Smooth muscle cell (in vitro differentiated cells): ENCODE results near the gene RYR2. TPM values are rescaled to one million over a fixed set of nuclear protein-coding genes. Genes with fewer than 3 reads are reported as not detected.

Experiments
- DNase-seq: peaks from one replicate; lab custom pipeline; 2025; ENCODE audit not compliant: unreplicated experiment; lab: John Stamatoyannopoulos, UW
- H2AFZ ChIP-seq: fragments of 200-600 bp; sonication (generic); 2 replicates; pipeline ENCODE4 v1.6.0; 2016; ENCODE audit warnings: antibody characterized with exemption, low read depth, mild to moderate bottlenecking
- H3F3A ChIP-seq: fragments of 200-600 bp; sonication (generic); 2 replicates; pipeline ENCODE4 v1.6.0; 2017; ENCODE audit warnings: antibody characterized with exemption, low read depth
- H3K27ac ChIP-seq: fragments of 200-600 bp; sonication (generic); 2 replicates; pipeline ENCODE4 v1.5.1; 2016; ENCODE audit warnings: low read depth, mild to moderate bottlenecking
- H3K27me3 ChIP-seq: fragments of 200-600 bp; sonication (generic); 2 replicates; pipeline ENCODE4 v1.6.1; 2016; ENCODE audit warnings: low read depth, mild to moderate bottlenecking
- H3K36me3 ChIP-seq: fragments of 200-600 bp; sonication (generic); 2 replicates; pipeline ENCODE4 v1.5.1; 2016; ENCODE audit warnings: low read depth
- H3K4me1 ChIP-seq: fragments of 200-600 bp; sonication (generic); 2 replicates; pipeline ENCODE4 v1.5.1; 2016; ENCODE audit warnings: low read depth
- H3K4me2 ChIP-seq: fragments of 200-600 bp; sonication (generic); 2 replicates; pipeline ENCODE4 v1.6.0; 2016; ENCODE audit warnings: mild to moderate bottlenecking
- H3K4me3 ChIP-seq: fragments of 200-600 bp; sonication (generic); 2 replicates; pipeline ENCODE4 v1.5.1; 2016; ENCODE audit warnings: mild to moderate bottlenecking
- H3K79me2 ChIP-seq: fragments of 200-600 bp; sonication (generic); 2 replicates; pipeline ENCODE4 v1.6.0; 2016; ENCODE audit warnings: low read depth, mild to moderate bottlenecking
- H3K9ac ChIP-seq: fragments of 200-600 bp; sonication (generic); 2 replicates; pipeline ENCODE4 v1.6.0; 2016; ENCODE audit warnings: low read depth
- H3K9me3 ChIP-seq: fragments of 200-600 bp; sonication (generic); replicated peaks from 2 replicates; pipeline ENCODE4 v1.5.1; 2016; ENCODE audit warnings: low read depth
- H4K20me1 ChIP-seq: fragments of 200-600 bp; sonication (generic); 2 replicates; pipeline ENCODE4 v1.6.0; 2016; ENCODE audit warnings: low read depth
- CTCF ChIP-seq: fragments of 200-600 bp; sonication (generic); IDR thresholded peaks from 2 replicates; pipeline ENCODE4 v1.5.1; 2017; ENCODE audit warnings: borderline replicate concordance, mild to moderate bottlenecking, antibody characterized with exemption; ENCODE audit not compliant: insufficient read depth, poor library complexity, severe bottlenecking
- WGBS: methylation state at CpG from one replicate; pipeline ENCODE4 v1.1.7; 2016; ENCODE audit warnings: low lambda C conversion rate; 5-methylcytosine and 5-hydroxymethylcytosine counted together
- polyA plus RNA-seq: library from polyadenylated mRNA; unstranded; fragments of >200 nt; fragmentation: Nextera tagmentation; extraction: Ambion mirVana; gene quantifications from 2 replicates; pipeline ENCODE4 v1.2.1, GENCODE V29; 2016
- total RNA-seq: library from RNA; depleted of rRNA; stranded (reverse); fragments of >200 nt; gene quantifications from 2 replicates; pipeline ENCODE4 v1.2.3, GENCODE V29; 2014

Gene RYR2
- total and polyA plus RNA-seq, 2 experiments from 2014 or later: 0.09 TPM; not detected in 1

- Histone ChIP-seq H3K36me3 (no peaks in the 10 kb centered on the region), H4K20me1 (no peaks in the 10 kb centered on the region), H3K9me3 (no peaks in the 10 kb centered on the region), H3F3A (no peaks in the 10 kb centered on the region), H3K4me1 (no peaks in the 10 kb centered on the region), H2AFZ (no peak overlapping the region), H3K27ac (no peak overlapping the region), H3K4me2 (no peak overlapping the region), H3K4me3 (no peak overlapping the region), H3K9ac (no peak overlapping the region), H3K27me3 (no peaks in the 10 kb centered on the region), H3K79me2 (no peaks in the 10 kb centered on the region)
- DNase-seq: no peak
- no peak for TF ChIP-seq CTCF
- WGBS: 90% methylated on average over 4 of the region's 4 CpGs
Observed at GRCh38 chr1:237204841-237205240, 162.9 kb downstream of the RYR2 start.

GRCh38 chr1:237205400-237206064 is 163.5 kb downstream of the RYR2 start:
- H3K9ac ChIP-seq: no peak overlapping the region
- 80% methylated on average over 14 of the region's 14 CpGs for WGBS
- no peaks in the 10 kb centered on the region for H3K79me2 ChIP-seq
- no peaks in the 10 kb centered on the region for H4K20me1 ChIP-seq
- H3F3A ChIP-seq: no peaks in the 10 kb centered on the region
- no peaks in the 10 kb centered on the region for H3K9me3 ChIP-seq
- H3K4me1 ChIP-seq: no peaks in the 10 kb centered on the region
- H3K27me3 ChIP-seq: no peaks in the 10 kb centered on the region
- no peak for TF ChIP-seq CTCF
- H3K27ac ChIP-seq: no peak overlapping the region
- H2AFZ ChIP-seq: no peak overlapping the region
- no peak for DNase-seq
- no peaks in the 10 kb centered on the region for H3K36me3 ChIP-seq
- no peak overlapping the region for H3K4me3 ChIP-seq
- H3K4me2 ChIP-seq: no peak overlapping the region

- Histone ChIP-seq H3K4me3 (no peak overlapping the region), H3F3A (no peaks in the 10 kb centered on the region), H3K4me1 (no peaks in the 10 kb centered on the region), H3K79me2 (no peaks in the 10 kb centered on the region), H3K4me2 (no peak overlapping the region), H3K36me3 (no peaks in the 10 kb centered on the region), H3K27ac (no peak overlapping the region), H2AFZ (no peak overlapping the region), H3K9me3 (no peaks in the 10 kb centered on the region), H3K9ac (no peak overlapping the region), H3K27me3 (no peaks in the 10 kb centered on the region), H4K20me1 (no peaks in the 10 kb centered on the region)
- no peak for DNase-seq
- 91% methylated on average over 6 of the region's 6 CpGs for WGBS
- no peak for TF ChIP-seq CTCF
Observed at GRCh38 chr1:237206065-237206414, 164.1 kb downstream of the RYR2 start.

DNA sequence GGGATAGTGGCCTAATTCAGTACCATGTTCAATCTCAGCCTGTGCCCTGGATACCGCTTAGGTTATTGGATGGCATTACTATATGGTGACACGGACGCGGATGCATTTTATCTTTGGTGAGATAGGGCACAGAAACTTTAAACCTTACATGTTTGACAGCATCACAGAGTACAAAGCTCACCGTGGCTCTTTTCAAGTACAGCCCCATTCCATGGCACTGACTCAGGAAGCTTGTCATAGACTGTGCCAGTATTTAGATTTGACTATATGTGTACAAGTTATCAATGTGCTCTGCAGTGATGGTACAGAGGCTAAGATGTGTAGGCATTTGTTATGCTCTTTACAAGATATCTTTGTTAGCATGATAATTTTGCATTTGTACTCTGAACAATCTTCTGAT is 169.0 kb downstream of the RYR2 start:
- H4K20me1 ChIP-seq: no peaks in the 10 kb centered on the region
- no peaks in the 10 kb centered on the region for H3F3A ChIP-seq
- 71% methylated on average over 5 of the region's 5 CpGs for WGBS
- DNase-seq: no peak
- no peak for TF ChIP-seq CTCF
- no peak overlapping the region for H3K27ac ChIP-seq
- no peak overlapping the region for H3K9ac ChIP-seq
- no peak overlapping the region for H3K4me2 ChIP-seq
- H3K79me2 ChIP-seq: no peaks in the 10 kb centered on the region
- H3K4me3 ChIP-seq: no peak overlapping the region
- no peaks in the 10 kb centered on the region for H3K36me3 ChIP-seq
- H3K4me1 ChIP-seq: no peaks in the 10 kb centered on the region
- no peaks in the 10 kb centered on the region for H3K27me3 ChIP-seq
- H2AFZ ChIP-seq: no peak overlapping the region
- H3K9me3 ChIP-seq: no peaks in the 10 kb centered on the region
